Stimulated activated CD8-positive, alpha-beta memory T cell treated with anti-CD3 and anti-CD28 coated beads, Interleukin-15, amount 100 ng/mL, for 4 hours (primary cell): ENCODE data around the gene ERICH2.
"Not testable (repeated sequence)": the region's sequence is repeated elsewhere in the genome, so short reads cannot be mapped to it uniquely, and the experiment has no call there.

Experiments used
- DNase-seq, 2 donors: peaks; one replicate each; pipeline ENCODE4 v3.0.0-alpha.2; 2020; ENCODE audit warnings: low read depth in 2 of 2

The ERICH2 gene, protein sequence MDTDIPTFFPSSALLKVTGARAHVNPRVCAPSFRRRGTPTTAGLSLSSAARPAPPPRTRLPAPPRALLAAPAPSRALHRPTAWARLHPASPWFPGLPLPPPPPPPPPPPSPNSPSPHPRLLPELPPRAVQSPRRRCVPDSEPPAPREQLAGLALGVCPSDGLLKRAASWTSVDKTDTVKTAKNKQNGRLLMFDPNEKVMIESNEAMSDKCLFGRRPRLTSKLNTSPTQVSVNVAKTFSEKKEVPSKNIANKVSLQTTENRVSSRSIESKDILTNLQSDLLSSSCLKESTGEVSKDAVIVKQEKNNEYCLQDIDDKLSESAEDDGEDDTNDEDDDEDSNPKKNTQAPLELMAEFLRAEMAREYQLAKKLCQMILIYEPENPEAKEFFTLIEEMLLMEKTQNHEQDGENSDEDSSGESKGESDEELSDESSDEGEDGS

DNA sequence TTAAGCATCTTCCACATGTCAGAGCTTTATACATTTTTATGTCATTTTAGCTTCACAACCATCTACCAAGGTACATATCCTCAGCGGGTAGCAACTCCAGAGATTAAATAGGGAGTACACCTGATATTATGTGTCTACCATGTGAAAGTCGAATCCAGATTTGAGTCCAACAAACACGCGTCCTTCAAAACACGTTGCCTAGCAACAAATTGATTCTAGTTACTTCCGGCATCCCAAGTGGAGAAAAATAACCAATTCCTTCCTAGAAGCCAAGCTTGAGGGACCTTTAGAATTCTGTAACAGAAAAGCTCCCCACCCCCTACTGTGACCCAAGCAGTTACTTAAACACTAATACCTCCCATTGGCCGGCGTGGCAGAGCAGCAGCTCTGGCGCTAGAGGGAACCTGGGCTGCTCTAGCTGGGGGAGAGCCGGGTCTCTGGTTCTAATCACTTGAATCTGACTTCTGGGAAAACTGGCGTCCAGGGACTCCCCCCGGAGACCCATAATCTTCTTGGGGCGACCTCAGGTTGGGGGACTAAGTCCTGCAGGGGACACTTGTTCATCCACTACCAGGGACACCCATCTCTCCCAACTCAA lies at the start of gene ERICH2:
Gene ERICH2, plus strand, starts transcription at position 371 of the 598 bp plus-strand sequence. CDS start 304 bp downstream, outside the sequence.
- peak in 1 of 2 donors; percentile 2 for DNase-seq

DNA sequence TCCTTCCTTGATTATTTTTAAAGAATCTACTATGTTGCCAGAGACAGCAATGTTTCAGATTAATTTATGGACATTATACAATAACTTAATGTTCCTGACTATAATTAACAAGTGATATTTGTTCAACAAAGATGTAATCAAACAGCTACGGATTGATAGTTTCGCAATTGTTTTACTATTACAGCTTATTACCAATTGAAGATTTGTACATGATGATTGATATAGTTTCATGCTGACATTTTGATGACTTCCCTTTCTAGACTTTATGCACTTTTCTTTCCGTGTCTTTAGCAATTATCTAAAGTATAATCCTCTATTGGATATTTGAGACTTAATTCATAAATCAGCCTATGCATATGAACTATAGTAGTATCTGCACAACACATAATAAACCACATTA lies 48.5 kb upstream of the ERICH2 start:
- no peak for DNase-seq

DNA sequence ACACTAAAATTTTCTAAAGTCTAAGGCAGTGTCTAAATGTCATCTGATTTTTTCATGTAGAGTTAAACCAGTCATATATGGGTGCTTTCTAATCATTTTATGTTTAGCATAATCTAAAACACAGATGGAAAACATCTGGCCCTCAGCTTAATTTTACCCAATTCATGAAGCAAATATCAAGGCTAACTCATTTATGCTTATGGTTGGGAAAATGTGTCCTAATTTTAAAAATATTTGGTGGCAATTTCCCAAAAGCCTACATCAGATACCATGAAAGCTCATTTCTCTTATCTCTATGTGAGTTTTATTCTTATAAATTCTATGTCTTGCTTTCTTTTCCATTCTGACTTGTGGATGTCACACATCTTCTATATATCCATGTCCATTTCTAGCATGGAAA lies 47.9 kb upstream of the ERICH2 start:
- no peak for DNase-seq

DNA sequence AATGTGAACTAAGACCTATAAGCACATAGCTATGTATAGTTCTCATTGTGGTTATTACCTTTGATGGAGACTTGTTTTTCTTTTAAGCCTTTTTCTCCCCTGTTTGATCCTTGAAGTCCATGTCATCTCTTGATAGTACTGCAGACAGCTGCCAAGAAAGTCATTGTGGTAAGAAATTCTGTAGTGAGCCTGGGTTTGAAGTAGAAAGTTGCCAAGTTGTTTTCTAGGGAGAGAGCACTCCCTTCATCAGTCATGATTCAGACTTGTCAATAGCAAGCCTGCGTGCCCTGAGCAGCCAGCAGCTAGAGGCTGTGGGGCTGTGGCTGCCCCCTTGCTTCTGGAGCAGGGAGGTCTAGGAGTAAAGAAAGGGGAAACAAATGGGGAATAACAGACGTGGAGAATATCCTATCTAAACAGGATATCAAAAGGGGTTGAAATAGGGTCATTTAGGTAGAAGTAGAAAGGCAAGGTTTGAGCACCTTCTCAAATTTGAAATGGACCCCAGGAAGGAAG lies 46.7 kb upstream of the ERICH2 start:
- DNase-seq, result no peak

DNA sequence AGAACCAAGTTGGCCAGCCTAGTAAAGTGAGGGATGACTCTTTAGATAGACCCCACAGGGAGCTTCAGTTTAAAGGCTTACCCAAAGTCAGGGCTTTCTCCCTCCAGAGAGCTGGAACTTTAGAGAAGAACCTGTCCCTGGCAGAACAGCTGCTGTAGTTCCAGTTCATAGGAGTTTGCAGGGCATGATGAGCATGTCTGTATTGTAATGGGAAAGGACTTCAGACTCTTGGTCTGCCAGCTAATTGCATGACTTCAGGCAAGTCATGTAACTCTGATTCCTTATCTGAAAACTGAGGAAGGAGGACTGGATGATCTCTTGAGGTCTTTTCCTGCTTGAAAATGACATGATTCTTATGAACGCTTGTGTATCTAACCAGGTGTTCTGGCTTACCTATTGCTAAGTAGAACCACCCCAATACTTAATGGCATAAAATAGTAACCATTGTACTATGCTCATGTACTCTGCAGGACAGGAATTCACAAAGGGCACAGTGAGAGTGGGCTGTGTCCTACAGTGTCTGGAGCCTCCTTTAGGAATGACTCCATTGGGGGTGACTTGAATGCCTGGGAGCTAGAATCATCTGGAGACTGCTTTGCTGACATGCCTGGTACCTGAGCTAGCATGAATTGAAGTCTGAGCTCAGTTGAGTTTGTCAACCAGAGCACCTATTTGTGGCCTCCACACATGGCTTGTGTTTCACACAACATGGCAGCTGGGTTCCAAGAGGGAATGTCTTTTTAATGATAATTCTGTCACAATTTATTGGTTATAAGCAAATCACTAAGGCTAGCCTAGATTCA lies 36.2 kb upstream of the ERICH2 start:
- no peak for DNase-seq

DNA sequence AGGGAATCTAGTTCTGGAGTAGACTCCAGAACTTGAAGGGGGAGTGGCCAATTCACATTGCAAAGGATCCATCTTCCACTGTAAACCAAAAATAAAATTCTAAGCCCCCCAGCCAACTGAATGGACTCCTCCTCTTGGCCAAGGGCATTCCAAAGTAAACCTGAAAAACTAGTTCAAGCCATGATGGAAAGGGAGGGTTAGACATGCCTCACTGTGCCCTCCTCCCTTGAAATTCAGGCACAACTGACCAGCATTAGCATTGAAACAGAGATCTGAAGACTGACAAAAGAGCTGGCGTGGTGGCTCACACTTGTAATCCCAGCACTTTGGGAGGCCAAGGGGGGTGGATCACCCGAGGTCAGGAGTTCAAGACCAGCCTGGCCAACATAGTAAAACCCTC lies 35.6 kb upstream of the ERICH2 start:
- DNase-seq, result not testable (repeated sequence)

DNA sequence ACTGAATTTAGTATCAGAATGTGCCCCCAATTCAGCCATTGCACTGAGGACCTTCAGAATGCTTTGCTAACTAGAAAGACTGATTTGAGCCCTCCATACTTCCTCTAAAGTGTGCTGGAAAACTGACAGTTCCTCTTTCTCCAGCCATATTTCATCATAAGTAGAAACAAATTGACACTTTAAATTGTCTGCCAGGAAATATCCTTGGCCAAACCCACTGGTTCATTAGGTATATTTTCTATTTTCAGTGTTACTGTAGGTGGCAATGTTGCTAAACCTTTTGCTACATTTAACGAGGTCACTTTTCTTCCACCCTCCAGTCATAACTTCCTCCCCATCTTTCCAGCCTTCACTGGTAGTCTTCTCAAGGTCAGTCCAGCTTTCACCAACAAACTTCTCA lies 33.5 kb upstream of the ERICH2 start:
- no peak for DNase-seq

DNA sequence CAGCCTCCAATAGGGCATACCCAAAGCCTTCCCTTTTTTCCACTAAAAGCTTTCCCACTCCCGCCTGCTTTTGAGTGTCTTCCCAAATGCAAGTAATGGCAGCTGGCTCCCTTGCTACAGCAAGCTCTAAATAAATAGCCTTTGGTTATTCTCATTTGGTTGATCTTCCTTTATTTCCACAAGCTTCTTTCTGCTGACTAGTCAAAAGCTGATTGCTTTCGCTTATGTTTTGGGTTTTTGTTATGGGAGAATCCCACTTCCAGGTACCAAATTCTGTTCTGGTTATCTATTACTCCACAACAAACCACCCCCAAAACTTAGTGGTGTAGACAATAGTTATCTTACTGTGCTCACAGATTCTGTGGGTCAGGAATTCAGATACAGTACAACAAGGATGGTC lies 32.8 kb upstream of the ERICH2 start:
- DNase-seq, result no peak

DNA sequence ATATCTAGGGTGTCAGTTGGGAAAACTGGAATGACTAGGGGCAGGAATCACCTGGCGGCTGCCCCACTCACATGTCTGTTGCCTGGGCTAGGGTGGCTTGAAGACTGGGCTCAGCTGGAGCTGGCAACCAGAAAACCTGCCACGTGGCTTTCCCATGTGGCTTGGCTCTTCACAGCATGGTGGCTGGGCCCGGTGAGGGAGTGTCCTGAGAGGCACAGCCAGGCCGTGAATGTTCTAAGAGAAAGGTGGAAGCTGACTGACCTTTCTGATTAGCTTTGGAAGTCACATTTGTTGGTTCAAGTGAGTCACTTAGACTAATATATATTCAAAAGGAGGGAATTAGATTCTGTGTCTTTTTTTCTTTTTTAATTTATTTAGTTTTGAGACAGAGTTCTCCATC lies 32.4 kb upstream of the ERICH2 start:
- no peak for DNase-seq

DNA sequence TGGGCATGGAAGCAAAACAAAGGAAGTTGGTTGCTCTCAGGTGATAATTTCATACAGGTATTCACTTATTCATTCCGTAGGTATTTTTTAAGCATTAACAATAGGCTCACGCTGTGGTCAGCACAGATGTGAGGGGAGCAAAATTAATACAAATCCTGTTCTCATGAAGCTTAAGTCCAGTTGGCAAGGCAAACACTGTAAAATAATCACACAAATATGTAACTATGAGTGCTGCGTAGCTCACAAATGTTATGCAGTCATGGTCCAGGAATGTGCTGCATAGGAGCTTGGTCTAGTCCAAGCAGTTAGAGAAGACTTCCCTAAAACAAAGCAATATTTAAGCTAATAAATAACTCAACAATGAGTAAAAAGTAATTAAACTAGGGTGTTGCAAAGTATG lies 31.1 kb upstream of the ERICH2 start:
- DNase-seq, result no peak

DNA sequence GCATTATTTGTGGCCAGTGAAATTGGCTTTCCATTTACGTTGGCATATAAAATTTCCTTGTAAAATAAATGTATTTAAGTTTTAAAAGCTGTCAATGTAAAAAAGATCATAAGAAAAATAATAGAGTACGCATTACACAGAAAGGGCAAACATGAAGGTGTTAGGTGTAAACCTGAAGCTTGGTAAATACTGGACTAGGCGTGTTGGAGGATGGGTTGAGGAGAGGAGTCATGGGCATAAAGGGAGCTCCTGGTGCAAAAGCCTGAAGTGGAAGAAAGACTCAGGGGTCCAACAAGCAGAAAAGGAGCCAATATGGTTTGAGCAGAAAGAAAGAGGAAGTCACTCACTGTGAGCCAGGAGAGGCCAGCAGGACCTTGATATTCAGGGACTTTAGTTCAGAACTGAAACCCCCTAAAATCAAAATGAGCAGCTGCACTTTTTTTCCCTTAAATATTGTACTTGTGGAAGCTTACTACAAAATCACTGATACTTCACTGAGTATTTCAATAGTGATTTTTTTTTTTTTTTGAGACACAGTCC lies 30.6 kb upstream of the ERICH2 start:
- no peak for DNase-seq

DNA sequence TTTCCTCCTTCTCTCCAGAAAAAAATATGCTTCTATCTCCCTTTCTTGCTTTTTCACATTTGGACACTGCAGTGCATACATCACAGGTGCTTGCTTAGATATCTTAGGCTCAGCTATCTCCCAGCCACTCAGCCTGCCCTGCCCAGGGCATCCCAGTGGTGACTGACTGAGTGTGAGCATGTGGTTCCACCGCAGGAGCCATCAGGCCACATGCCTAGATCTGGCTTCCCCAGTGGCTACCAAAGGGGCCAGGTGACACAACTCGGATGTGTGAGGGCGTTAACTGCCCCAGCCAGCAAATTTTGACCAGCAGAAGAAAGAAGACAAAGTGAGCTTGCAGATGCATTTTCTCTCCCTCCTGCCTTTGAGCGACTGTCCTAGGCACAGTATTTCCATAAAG lies 29.5 kb upstream of the ERICH2 start:
- DNase-seq, result no peak

DNA sequence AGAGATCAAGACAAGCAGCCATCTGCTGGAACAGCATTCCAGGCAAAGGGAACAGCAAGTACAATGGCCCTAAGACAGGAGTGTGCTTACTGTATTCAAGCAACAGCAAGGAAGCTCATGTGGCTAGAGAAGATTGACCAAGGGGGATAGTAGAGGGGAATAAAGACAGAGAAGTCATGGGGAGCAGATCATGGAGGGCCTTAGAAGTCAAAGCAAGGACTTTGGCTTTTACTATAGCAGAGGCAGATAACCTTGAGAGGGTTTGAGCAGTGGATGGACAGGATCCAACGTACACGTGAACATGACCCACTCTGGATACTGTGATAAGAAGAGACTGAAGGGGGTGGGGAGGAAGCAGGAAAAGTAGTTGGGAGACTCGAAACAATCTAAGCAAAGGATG lies 28.2 kb upstream of the ERICH2 start:
- DNase-seq, result no peak

DNA sequence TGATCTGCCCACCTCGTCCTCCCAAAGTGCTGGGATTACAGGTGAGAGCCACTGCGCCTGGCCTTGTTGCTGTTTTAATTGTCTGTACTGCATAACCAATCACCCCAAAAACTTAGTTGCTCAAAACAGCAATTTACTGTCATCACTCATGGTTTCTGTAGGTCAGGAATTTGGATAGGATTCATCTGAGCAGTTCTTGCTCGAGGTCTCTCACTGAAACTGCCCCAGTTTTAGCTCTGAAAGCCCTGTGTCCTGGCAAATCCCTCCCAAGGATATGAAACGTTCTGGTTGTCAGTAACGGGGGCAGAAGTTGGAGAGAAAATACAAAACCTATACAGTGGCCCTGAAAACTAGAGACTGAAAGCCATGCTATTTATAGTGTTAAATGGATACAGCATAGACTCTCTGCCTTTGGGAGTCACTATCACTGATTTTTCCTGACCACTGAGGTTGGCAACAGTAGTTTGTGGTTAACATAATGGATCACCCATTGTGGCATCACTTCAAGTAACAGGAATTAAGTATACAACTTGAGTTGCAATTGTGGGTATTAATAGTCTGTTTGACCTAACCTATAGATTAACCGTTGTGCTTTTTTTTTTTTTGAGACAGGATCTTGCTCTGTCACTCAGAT lies 27.2 kb upstream of the ERICH2 start:
- no peak for DNase-seq

DNA sequence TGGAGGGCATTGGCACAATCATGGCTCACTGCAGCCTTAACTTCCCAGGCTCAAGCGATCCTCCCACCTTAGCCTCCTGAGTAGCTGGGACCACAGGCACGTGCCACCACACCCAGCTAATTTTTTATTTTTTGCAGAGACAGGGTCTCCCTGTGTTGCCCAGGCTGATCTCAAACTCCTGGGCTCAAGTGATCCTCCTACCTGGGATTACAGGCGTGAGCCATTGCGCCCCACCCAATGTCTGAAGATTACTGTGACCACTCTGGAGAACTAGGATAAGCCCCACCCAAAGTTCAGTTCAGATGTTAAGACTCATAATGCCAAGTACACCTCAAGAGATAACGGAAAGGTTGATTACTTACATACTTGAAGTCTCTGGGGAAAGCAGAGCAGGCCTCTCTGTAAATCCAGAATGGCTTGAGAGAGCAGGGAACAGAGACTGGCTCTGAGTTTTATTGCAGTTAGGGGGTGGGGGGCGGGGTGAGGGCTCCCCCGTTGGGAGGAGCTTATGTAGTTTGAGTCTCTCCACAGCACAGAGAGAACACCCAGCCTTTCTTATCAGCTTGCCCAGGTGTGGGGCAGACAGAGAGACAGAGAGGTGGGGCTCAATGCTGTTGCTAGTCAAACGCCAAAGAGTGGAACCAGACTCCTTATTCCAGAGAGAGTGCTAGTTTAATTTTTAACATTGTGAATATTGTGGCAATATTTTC lies 26.5 kb upstream of the ERICH2 start:
- no peak for DNase-seq

DNA sequence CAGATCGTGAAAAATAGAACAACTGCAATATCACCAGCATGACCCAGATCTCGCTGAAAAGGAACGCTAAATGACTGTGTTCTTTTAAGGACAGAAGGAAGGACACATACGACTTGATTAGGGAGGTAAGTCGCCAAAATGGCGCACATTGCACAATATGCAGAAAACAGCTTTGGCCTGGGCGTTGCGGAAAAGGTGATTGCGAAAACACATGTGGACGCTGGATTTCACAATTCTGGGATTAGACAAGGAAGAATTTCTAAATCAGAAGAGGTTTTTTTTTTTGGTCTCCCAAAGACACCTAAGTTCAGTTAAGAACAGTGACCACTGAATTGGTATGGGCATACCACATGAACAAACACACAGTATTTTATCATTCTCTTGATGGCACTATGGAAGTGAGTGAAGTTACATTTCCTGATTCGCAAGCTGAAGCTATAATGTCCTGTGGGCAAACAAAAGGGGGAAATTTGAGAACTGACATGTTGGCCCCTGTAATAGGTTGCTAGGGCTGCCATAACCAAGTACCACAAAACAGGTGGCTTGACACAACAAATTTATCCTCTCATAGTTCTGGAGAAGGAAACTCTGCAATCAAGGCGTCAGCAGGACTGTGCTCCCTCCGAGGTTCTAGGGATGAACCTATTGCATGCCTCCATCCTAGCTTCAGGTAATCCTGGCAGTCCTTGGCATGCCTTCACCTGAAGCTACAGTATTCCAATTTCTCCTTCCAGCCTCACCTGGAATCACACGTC lies 25.8 kb upstream of the ERICH2 start:
- DNase-seq, result no peak

DNA sequence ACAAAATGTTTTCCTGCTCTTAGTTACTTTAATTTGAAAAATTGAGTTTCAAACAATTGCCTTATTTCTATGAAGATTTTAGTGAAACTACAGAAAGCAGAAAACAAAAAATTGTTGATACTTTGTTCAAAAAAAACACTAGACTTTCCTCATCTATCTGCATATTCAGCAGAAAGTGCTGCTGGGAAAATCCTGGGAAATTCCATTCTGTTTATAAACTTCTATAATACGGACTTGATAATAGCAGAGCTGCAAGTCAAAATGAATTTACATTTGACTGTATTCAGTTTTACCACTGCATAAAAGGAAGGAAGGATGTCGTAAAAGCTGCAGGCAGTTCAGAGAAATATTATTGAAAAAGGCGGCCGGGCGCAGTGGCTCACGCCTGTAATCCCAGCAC lies 24.9 kb upstream of the ERICH2 start:
- DNase-seq, result no peak

DNA sequence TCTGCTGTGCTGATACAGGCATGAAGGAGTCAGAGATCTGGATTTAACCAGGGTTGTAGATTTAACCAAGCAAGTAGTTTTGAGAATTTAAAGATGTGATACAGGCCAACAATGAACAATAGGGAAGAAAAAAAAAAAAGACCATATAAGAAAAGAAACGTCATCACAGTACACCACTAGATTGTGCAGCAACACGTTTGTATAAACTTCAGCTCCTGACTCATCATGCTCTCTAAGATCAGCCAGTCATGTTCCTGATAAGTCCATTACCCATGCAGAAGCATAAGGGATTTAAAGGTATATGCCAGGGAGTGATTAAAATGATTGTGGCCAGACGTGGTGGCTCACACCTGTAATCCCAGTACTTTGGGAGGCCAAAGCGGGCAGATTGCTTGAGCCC lies 22.3 kb upstream of the ERICH2 start:
- DNase-seq, result no peak

DNA sequence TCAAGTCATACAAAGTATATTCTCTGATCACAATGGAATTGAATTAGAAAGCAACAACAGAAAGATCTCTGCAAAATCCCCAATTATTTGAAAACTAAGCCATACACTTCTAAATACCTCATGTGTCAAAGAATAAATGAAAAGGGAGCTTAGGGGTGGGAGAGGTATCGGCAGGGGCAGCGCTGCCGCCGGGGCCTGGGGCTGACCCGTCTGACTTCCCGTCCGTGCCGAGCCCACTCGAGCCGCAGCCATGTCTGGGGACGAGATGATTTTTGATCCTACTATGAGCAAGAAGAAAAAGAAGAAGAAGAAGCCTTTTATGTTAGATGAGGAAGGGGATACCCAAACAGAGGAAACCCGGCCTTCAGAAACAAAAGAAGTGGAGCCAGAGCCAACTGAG lies 18.6 kb upstream of the ERICH2 start:
- DNase-seq, result not testable (repeated sequence)

DNA sequence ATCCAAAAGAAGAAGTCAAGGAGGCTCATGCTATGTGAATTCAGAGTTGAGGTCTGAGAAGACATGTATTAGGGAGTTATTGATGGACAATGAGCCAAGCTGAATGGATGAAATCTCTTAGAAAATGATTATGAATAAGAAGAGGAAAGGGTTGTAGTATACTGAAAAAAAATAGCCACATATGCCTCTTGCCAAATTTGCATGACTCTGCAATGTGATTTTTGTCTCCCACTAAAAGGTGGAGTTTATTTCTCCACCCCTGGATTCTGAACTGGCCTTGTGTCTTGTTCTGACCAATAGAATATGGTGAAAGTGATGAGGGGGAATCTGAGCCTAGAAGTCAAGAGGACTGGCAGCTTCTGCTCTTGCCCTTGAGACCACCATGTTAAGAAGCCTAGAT lies 8.6 kb upstream of the ERICH2 start:
- no peak for DNase-seq
